K562 (cell line): Measurements from ENCODE around the gene FOXO3. TPM values are rescaled to one million over a fixed set of nuclear protein-coding genes. Genes with fewer than 3 reads are reported as not detected.

ENCODE experiments used
- CEBPZ ChIP-seq: fragments of 150-350 bp; IDR thresholded peaks from 2 replicates; pipeline ENCODE4 v1.6.1; 2014; ENCODE audit warnings: low read depth, mild to moderate bottlenecking, low read length, borderline replicate concordance
- ELF4 ChIP-seq: fragments of 450-650 bp; formaldehyde crosslinking; IDR thresholded peaks from 2 replicates; pipeline ENCODE4 v1.4.0; 2022; ENCODE audit warnings: missing genetic modification characterization
- GTF2A2 ChIP-seq: IDR thresholded peaks from 2 replicates; pipeline ENCODE4 v1.6.1; 2016; ENCODE audit warnings: mild to moderate bottlenecking, missing genetic modification characterization, missing compliant biosample characterization
- RBM15 ChIP-seq: fragments of 200-400 bp; formaldehyde crosslinking; IDR thresholded peaks from 2 replicates; pipeline ENCODE4 v1.6.1; 2018; ENCODE audit warnings: mild to moderate bottlenecking, low read length, moderate library complexity; ENCODE audit not compliant: insufficient read depth
- SMARCB1 ChIP-seq: IDR thresholded peaks from 2 replicates; pipeline ENCODE4 v1.6.1; 2011; ENCODE audit warnings: improper control_type of control experiment, low read depth; ENCODE audit not compliant: insufficient read length
- SP1 ChIP-seq: sonication (generic); formaldehyde crosslinking; IDR thresholded peaks from 2 replicates; pipeline ENCODE4 v1.8.1; 2022; ENCODE audit warnings: mild to moderate bottlenecking, missing genetic modification reagents
- SREBF1 ChIP-seq: fragments of 150-350 bp; IDR thresholded peaks from 2 replicates; pipeline ENCODE4 v1.6.1; 2014; ENCODE audit warnings: antibody characterized with exemption, low read depth, low read length, borderline replicate concordance
- TCF7L2 ChIP-seq: fragments of 150-350 bp; IDR thresholded peaks from 2 replicates; pipeline ENCODE4 v1.6.1; 2016; ENCODE audit warnings: low read depth, mild to moderate bottlenecking, low read length, moderate library complexity
- TRIM25 ChIP-seq: fragments of 450-650 bp; IDR thresholded peaks from 2 replicates; pipeline ENCODE4 v1.7.0; 2016; ENCODE audit warnings: borderline replicate concordance
- TSHZ1 ChIP-seq: fragments of 250-450 bp; sonication (Bioruptor Pico); IDR thresholded peaks from 2 replicates; pipeline ENCODE4 v1.4.0; 2020; ENCODE audit warnings: mild to moderate bottlenecking, moderate library complexity
- ZBTB12 ChIP-seq: fragments of 250-450 bp; sonication (Bioruptor Pico); IDR thresholded peaks from 2 replicates; pipeline ENCODE4 v1.4.0; 2020
- ZMIZ1 ChIP-seq, 2 experiments: fragments of 150-350 bp in 1 of 2; IDR thresholded peaks; 2 replicates each; pipeline ENCODE4 v1.6.1; 2012 to 2016; ENCODE audit warnings: low read depth in 2 of 2, low read length in 2 of 2, mild to moderate bottlenecking in 1 of 2, moderate library complexity in 1 of 2
- ZNF354B ChIP-seq: fragments of 250-450 bp; sonication (Bioruptor Pico); IDR thresholded peaks from 2 replicates; pipeline ENCODE4 v1.4.0; 2020
- ZNF583 ChIP-seq: fragments of 250-450 bp; sonication (Bioruptor Pico); IDR thresholded peaks from 2 replicates; pipeline ENCODE4 v1.4.0; 2020
- polyA plus RNA-seq, 8 experiments: library from polyadenylated mRNA; depleted of rRNA in 4 of 8; stranded (reverse) in 5 of 8; unstranded in 3 of 8; fragments of >200 nt; fragmentation: Nextera tagmentation in 2 of 8; fragmentation: Illumina TruSeq in 1 of 8; extraction: Ambion mirVana in 2 of 8; extraction: Trizol in 1 of 8; gene quantifications; 2 replicates each; pipeline versions ENCODE4 v1.2.1 to v1.2.3, GENCODE V29; 2011 to 2014; ENCODE audit warnings: inconsistent platforms in 1 of 8, missing spikeins in 1 of 8
- total RNA-seq, 7 experiments: library from RNA; depleted of rRNA in 6 of 7; stranded (reverse); fragments of >200 nt in 6 of 7; fragmentation: Illumina TruSeq in 2 of 7; extraction: Trizol in 2 of 7; gene quantifications; 2 replicates each; pipeline versions ENCODE4 v1.2.1 to v1.2.3, GENCODE V29; 2011 to 2021; ENCODE audit warnings: low replicate concordance in 1 of 7

Gene FOXO3
- total and polyA plus RNA-seq, 9 of the 15 experiments (the other 6 are each of a cell fraction or from before 2014, with no cell fraction given) = 3.0 to 14.6 (median 6.0) TPM

GRCh38 chr6:108684771-108685329 lies 124.1 kb downstream of the FOXO3 start (continued):
- TF ChIP-seq ELF4 (CRISPR knock-in tag) (no peak), CEBPZ (no peak), TSHZ1 (CRISPR knock-in tag) (no peak), ZMIZ1 (IDR thresholded peaks at IDR 0.05; ENCODE audit: low read depth in 2 of 2, low read length in 2 of 2) (no peak), RBM15 (no peak), ZNF354B (CRISPR knock-in tag) (no peak), SMARCB1 (no peak), TCF7L2 (no peak), SREBF1 (no peak), SP1 (CRISPR knock-in tag) (0 out of 2 replicates have a peak, but pooled peaks have one; percentile 34), ZNF583 (CRISPR knock-in tag) (no peak), GTF2A2 (no peak), ZBTB12 (CRISPR knock-in tag) (no peak), TRIM25 (no peak)
